NB4 (cell line): ENCODE results near the gene CALY.

Experiments
- DNase-seq: peaks from one replicate; pipeline ENCODE4 v3.0.0; 2010; ENCODE audit warnings: low read depth
- H3K4me3 ChIP-seq: one replicate; pipeline ENCODE4 v1.5.1; 2011; ENCODE audit warnings: mild to moderate bottlenecking, low read depth, low read length, moderate library complexity
- CTCF ChIP-seq: IDR thresholded peaks from one replicate; pipeline ENCODE4 v1.5.1; 2012; ENCODE audit warnings: low read depth, low read length
- MAX ChIP-seq: IDR thresholded peaks from 2 replicates; pipeline ENCODE4 v1.6.1; 2011; ENCODE audit warnings: low read depth, low read length
- MYC ChIP-seq: IDR thresholded peaks from 2 replicates; pipeline ENCODE4 v1.6.1; 2011; ENCODE audit warnings: low read depth, low read length
- POLR2A ChIP-seq: IDR thresholded peaks from 2 replicates; pipeline ENCODE4 v1.6.1; 2011; ENCODE audit warnings: mild to moderate bottlenecking; ENCODE audit not compliant: insufficient read length; ENCODE audit errors: extremely low read depth

Gene CALY

GRCh38 chr10:133328358-133329343 lies 8.0 kb downstream of the CALY start:
- TF ChIP-seq MAX = no peak
- no peak for TF ChIP-seq CTCF
- TF ChIP-seq MYC = no peak
- TF ChIP-seq POLR2A = no peak
- no peak overlapping the region for H3K4me3 ChIP-seq
- DNase-seq = no peak

- DNase-seq = no peak
- no peak overlapping the region for H3K4me3 ChIP-seq
- TF ChIP-seq MAX (no peak), POLR2A (no peak), CTCF (no peak), MYC (no peak)
These were observed 8.9 kb downstream of the CALY start for GRCh38 chr10:133327651-133328357.

- no peak overlapping the region for H3K4me3 ChIP-seq
- TF ChIP-seq MAX = no peak
- TF ChIP-seq CTCF = no peak
- TF ChIP-seq MYC = no peak
- no peak for TF ChIP-seq POLR2A
- no peak for DNase-seq
These were observed 9.7 kb downstream of the CALY start for GRCh38 chr10:133326745-133327650.

- H3K4me3 ChIP-seq = no peak overlapping the region
- no peak for TF ChIP-seq POLR2A
- TF ChIP-seq MYC = no peak
- no peak for TF ChIP-seq CTCF
- TF ChIP-seq MAX = no peak
- DNase-seq = no peak
These were observed 10.5 kb downstream of the CALY start for GRCh38 chr10:133326223-133326551.

- no peak overlapping the region for H3K4me3 ChIP-seq
- no peak for DNase-seq
- TF ChIP-seq MYC (no peak), CTCF (no peak), POLR2A (no peak), MAX (no peak)
These were observed 11.1 kb downstream of the CALY start for GRCh38 chr10:133325440-133326222.
